ENCODE results near the gene SNAP25.

The SNAP25 gene

DNA sequence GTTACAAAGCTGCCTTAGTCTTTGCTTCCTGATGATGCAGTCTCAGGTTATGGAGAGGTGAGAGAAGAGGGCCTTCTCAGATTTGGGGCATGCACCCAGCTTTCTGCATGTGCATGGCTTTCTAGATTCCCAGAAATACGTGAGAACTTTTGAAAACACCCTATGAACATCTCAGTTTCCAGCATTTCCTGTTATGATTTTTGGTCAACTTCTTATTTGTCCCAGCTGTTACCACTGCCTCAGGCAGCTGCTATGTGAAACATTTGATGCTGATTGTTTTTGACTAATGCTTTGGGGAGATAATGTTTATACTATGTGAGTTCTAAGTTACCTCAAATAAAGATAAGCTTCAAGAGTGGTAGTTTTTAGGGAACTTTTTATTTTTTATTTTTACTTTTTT, 9.5 kb upstream of the SNAP25 start:
- H3K4me3 ChIP-seq (ENCODE audit: low read depth, low read length) = no peak overlapping the region
- TF ChIP-seq, protein P1, sequence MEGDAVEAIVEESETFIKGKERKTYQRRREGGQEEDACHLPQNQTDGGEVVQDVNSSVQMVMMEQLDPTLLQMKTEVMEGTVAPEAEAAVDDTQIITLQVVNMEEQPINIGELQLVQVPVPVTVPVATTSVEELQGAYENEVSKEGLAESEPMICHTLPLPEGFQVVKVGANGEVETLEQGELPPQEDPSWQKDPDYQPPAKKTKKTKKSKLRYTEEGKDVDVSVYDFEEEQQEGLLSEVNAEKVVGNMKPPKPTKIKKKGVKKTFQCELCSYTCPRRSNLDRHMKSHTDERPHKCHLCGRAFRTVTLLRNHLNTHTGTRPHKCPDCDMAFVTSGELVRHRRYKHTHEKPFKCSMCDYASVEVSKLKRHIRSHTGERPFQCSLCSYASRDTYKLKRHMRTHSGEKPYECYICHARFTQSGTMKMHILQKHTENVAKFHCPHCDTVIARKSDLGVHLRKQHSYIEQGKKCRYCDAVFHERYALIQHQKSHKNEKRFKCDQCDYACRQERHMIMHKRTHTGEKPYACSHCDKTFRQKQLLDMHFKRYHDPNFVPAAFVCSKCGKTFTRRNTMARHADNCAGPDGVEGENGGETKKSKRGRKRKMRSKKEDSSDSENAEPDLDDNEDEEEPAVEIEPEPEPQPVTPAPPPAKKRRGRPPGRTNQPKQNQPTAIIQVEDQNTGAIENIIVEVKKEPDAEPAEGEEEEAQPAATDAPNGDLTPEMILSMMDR (IDR thresholded peaks at IDR 0.05; ENCODE audit: insufficient read depth, low read length, missing control alignments) = no peak
- DNase-seq (ENCODE audit: low read depth, low spot score) = no peak
- ChIA-PET CTCF (no interaction called here), POLR2A (no interaction called here)

DNA sequence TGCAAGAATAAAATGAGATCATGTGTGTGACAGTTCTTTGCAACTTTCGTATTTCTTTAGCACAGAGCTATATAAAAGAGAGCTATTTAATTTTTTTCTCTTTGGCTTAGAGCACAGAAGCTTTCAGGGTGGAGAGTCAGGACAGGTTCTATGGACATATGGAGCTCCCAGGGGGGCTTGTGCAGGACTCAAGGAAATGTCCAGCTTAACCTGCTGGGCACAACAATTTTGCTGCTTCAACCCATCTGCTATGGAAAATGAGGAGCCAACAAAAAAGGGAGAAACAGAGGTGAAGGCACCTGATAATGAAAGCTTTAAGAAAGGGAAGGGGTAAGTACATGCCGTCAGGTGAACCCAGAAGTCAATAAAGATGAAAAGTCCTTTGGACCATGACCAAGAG, 5.1 kb upstream of the SNAP25 start:
- TF ChIP-seq, protein P1 (IDR thresholded peaks at IDR 0.05; ENCODE audit: insufficient read depth, low read length, missing control alignments) = no peak
- DNase-seq (ENCODE audit: low read depth, low spot score) = no peak
- H3K4me3 ChIP-seq (ENCODE audit: low read depth, low read length) = no peak overlapping the region
- ChIA-PET POLR2A (no interaction called here), CTCF (no interaction called here)

DNA sequence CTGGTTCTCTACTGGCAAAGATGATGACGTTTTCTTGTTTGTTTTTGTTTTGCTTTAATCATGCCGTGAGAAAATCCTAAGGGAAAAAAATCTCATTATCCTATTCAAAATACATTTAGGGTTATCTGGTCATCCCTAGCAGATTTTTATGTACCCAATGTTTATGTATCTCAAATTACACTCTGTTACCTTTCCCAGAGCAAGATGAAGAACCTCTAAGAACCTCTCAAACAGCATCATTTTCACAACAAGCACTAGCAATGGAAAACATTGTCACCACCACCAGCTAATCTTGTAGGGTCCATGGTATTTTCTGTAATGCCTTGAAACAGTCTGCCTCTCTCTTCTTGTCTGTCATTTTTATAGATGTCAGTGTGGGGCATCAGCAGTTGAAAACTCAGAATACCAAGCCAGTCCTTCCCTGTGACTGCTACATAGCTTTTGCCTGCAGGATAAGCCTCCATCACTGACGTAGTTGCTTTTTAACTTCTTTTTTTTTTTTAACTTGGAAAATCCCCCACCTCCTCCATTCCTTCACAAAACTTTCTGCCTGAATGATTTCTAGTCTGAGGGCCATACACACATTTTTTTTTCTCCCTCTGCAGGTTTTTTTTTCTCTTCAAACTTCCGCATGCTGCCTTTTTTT, 2.4 kb upstream of the SNAP25 start:
- no peak for DNase-seq (ENCODE audit: low read depth, low spot score)
- H3K4me3 ChIP-seq (ENCODE audit: low read depth, low read length) = no peak overlapping the region
- TF ChIP-seq, protein P1 (IDR thresholded peaks at IDR 0.05; ENCODE audit: insufficient read depth, low read length, missing control alignments) = no peak
- CTCF ChIA-PET = no interaction called here
- POLR2A ChIA-PET = no interaction called here

DNA sequence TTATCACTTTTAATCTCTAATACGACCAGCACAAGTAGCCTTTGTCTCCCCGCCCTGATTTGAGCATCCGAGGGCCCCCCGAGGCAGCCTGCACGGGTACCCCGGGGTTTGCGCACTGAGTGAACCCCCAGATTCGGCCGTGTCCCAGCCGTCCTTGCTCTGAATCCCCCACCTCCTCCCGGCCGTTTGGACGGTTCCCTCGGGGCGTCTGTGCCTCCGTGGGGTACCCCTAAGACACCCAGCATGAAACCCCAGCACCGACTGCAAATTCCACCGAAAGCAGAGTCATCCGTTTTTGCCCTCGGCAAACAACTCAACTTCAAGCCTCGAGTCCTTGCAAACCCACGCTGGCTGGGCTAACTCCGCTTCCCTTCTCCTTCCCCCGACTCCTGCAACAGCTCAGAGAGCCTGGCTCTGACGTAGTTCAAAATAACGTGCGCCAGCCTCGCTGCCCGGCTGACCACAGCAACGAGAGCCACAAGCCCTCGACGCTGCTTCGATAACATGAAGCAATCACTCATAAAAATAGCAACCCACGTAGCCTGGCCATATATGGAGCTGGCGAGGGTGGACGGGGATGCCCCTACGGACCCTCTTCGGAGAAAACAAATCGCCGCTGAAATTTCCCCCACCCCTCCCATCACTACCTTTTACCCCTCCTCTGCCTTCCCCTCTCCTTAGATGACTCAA, 764 bp upstream of the SNAP25 start:
- H3K4me3 ChIP-seq (ENCODE audit: low read depth, low read length) = no peak overlapping the region; the same call in 1 of the 2 replicates
- no peak for DNase-seq (ENCODE audit: low read depth, low spot score)
- CTCF ChIA-PET = no interaction called here
- POLR2A ChIA-PET = no interaction called here
- TF ChIP-seq, protein P1 (IDR thresholded peaks at IDR 0.05; ENCODE audit: insufficient read depth, low read length, missing control alignments) = no peak

DNA sequence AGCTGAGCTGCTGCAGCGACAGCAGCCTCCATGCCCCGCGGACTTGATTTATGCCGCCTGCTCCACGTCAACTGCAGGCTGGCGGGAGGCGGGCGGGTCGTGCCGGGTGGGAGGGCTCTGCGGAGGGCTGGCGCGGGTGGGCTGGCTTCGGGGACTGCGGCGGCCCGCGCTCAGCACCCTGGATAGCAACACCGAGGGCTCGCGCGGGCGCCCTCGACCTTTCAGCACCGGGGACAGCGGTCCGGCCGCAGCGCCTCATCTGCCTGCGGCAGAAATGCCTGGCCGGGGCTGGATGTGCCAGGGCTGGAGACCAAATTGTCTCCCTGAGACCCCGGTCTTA, 792 bp downstream of the SNAP25 start:
- no peak overlapping the region for H3K4me3 ChIP-seq (ENCODE audit: low read depth, low read length)
- DNase-seq (ENCODE audit: low read depth, low spot score) = no peak
- POLR2A ChIA-PET = no interaction called here
- CTCF ChIA-PET = no interaction called here
- TF ChIP-seq, protein P1 (IDR thresholded peaks at IDR 0.05; ENCODE audit: insufficient read depth, low read length, missing control alignments) = no peak

DNA sequence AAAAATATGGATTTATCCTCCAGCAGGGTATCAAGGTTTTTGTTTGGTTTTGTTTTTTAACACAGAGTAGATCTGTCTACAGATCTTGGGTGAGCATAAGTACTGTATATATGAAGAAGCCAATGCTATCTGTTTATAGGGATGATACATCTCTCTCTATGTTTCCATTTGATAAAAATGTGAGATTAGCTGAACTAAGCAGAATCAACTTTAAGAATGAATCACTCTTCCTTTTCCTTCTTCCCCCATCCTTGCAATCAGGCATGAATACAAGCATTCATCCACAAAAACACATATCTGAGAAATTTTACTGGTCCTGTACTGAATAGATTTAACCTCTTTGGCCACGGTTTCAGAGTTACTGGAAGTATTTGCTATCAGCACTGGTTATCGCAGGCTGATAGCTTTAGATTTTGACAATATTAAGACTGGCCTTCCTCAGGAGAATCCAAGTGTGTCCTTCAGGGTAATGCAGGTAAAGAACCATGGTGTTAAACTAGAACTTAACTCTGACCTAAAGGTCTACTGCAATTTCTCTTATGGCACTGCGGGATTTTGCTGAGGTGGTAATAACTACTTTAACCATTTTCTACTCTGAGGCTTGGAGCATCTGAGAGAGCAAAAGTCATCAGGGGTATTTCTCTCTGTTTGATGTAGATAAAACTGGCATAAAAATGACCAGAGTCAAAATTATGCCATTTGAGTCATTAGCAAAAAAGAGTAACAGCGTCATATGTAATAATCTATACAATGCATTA, 1.5 kb downstream of the SNAP25 start:
- CTCF ChIA-PET = interaction anchor here (1.3 kb wide), 1 partner anchor 11 kb away, joined by 3 read pairs; no protein-coding TSS in a partner anchor

More for the DNA sequence above, 1.5 kb downstream of the SNAP25 start:
- TF ChIP-seq, protein P1 (IDR thresholded peaks at IDR 0.05; ENCODE audit: insufficient read depth, low read length, missing control alignments) = no peak
- H3K4me3 ChIP-seq (ENCODE audit: low read depth, low read length) = no peak overlapping the region
- POLR2A ChIA-PET = no interaction called here
- DNase-seq (ENCODE audit: low read depth, low spot score) = no peak

Measured in AG04449 (cell line).